ENCODE results near the gene SMIM10L2A. TPM values are rescaled to one million over a fixed set of nuclear protein-coding genes. Genes with fewer than 3 reads are reported as not detected.

The SMIM10L2A gene
- total and polyA plus RNA-seq, 2 of the 8 experiments (the other 6 are each of a cell fraction or from before 2014, with no cell fraction given), result 5.0 to 7.5 TPM

GRCh38 chrX:135403374-135403773 is 18.4 kb upstream of the SMIM10L2A start:
- no peak overlapping the region for H4K91ac ChIP-seq (replicated peaks; ENCODE audit: insufficient read length, low read length)
- no peaks in the 10 kb centered on the region for H3K36me3 ChIP-seq (ENCODE audit: control insufficient read depth in 2 of 4, insufficient read depth in 4 of 4, low read length in 3 of 4)
- no peaks in the 10 kb centered on the region for H3K27me3 ChIP-seq (replicated peaks in 1 of 4; ENCODE audit: control insufficient read depth in 3 of 4, extremely low read depth in 1 of 4, insufficient read depth in 3 of 4, low read length in 3 of 4)
- H3K9me3 ChIP-seq (ENCODE audit: insufficient read depth in 2 of 2, low read depth in 1 of 2, low read length in 1 of 2), result no peaks in the 10 kb centered on the region
- H2BK5ac ChIP-seq (ENCODE audit: low read depth, low read length), result no peak overlapping the region
- no peak overlapping the region for H3K4me2 ChIP-seq (ENCODE audit: insufficient read depth in 1 of 2, low read depth in 2 of 2, low read length in 2 of 2)
- H2AK5ac ChIP-seq (ENCODE audit: low read depth, low read length), result no peak overlapping the region
- no peak overlapping the region for H3K23ac ChIP-seq (ENCODE audit: insufficient read length)
- no peak for DNase-seq (ENCODE audit: low read depth in 1 of 2, low spot score in 2 of 2)
- H2BK20ac ChIP-seq (ENCODE audit: low read length), result no peak overlapping the region
- POLR2A ChIA-PET (ENCODE audit: partially characterized antibody), result no interaction called here
- H4K20me1 ChIP-seq (replicated peaks in 1 of 2; ENCODE audit: control insufficient read depth in 1 of 2, insufficient read depth in 2 of 2, low read length in 2 of 2), result no peaks in the 10 kb centered on the region
- H2AFZ ChIP-seq (ENCODE audit: low read length), result no peak overlapping the region
- no peaks in the 10 kb centered on the region for H3K23me2 ChIP-seq (ENCODE audit: low read depth, low read length)
- CTCF ChIA-PET (ENCODE audit: partially characterized antibody), result interaction anchor here (0.8 to 1.2 kb wide), 2 partner anchors 24 to 61 kb away, joined by 3 read pairs; no protein-coding TSS in a partner anchor
- no peak overlapping the region for H3K27ac ChIP-seq (ENCODE audit: low read depth, low read length)
- H3K4ac ChIP-seq (replicated peaks; ENCODE audit: insufficient read length, low read depth, low read length), result no peak overlapping the region
- H4K8ac ChIP-seq (ENCODE audit: extremely low read depth, insufficient read depth, low read length), result no peak overlapping the region
- H3K9ac ChIP-seq (replicated peaks in 1 of 4; ENCODE audit: extremely low read depth in 1 of 4, low read depth in 3 of 4, low read length in 3 of 4), result no peak overlapping the region
- no peak overlapping the region for H3K18ac ChIP-seq (ENCODE audit: extremely low read depth, low read length)
- no peak overlapping the region for H3K14ac ChIP-seq (ENCODE audit: insufficient read length)
- no peaks in the 10 kb centered on the region for H3K79me1 ChIP-seq (ENCODE audit: low read depth, low read length)
- H2BK12ac ChIP-seq (ENCODE audit: low read depth, low read length), result no peak overlapping the region
- H2BK120ac ChIP-seq (replicated peaks; ENCODE audit: low read depth, low read length), result no peak overlapping the region
- TF ChIP-seq KDM4A (IDR thresholded peaks at IDR 0.05; ENCODE audit: low read depth, low read length, severe bottlenecking) (no peak), SAP30 (IDR thresholded peaks at IDR 0.05; ENCODE audit: insufficient read depth, insufficient replicate concordance, low read length) (no peak), NANOG (IDR thresholded peaks at IDR 0.05; ENCODE audit: insufficient read depth, low read depth, low read length, poor library complexity, severe bottlenecking) (no peak), TAF1 (IDR thresholded peaks at IDR 0.05; ENCODE audit: low read depth, low read length) (no peak), GABPA (IDR thresholded peaks at IDR 0.05; ENCODE audit: borderline replicate concordance, insufficient read depth, low read length) (no peak), MAFK (IDR thresholded peaks at IDR 0.05; ENCODE audit: low read depth, low read length) (no peak), ASH2L (IDR thresholded peaks at IDR 0.05; ENCODE audit: low read length) (no peak), HDAC2 (IDR thresholded peaks at IDR 0.05; ENCODE audit: borderline replicate concordance in 1 of 2, low read depth in 2 of 2, low read length in 2 of 2) (no peak), POU5F1 (IDR thresholded peaks at IDR 0.05; ENCODE audit: low read depth, low read length) (no peak), SUZ12 (IDR thresholded peaks at IDR 0.05; ENCODE audit: low read length) (no peak), SIX5 (IDR thresholded peaks at IDR 0.05; ENCODE audit: low read depth, low read length) (no peak), PHF8 (conservative IDR thresholded peaks at IDR 0.05; ENCODE audit: low read depth, low read length) (no peak), BCL11A (IDR thresholded peaks at IDR 0.05; ENCODE audit: low read depth in 2 of 2, low read length in 2 of 2) (no peak), CBX5 (IDR thresholded peaks at IDR 0.05; ENCODE audit: low read depth, low read length) (no peak)
- peaks cover 0 to 2% (median 0%) of the 10 kb centered on the region in 4 experiments; a peak in 3 of 7 replicates for H3K4me1 ChIP-seq (replicated peaks in 1 of 4; ENCODE audit: control insufficient read depth in 3 of 4, insufficient read depth in 4 of 4, low read length in 3 of 4)
- no peak overlapping the region for H3K56ac ChIP-seq (replicated peaks; ENCODE audit: insufficient read length, low read depth, low read length)
- no peak for FAIRE-seq
- H3K4me3 ChIP-seq (ENCODE audit: extremely low read depth in 1 of 4, insufficient read depth in 2 of 4, low read depth in 3 of 4, low read length in 4 of 4), result no peak overlapping the region
- H3K79me2 ChIP-seq (ENCODE audit: control insufficient read depth in 1 of 2, insufficient read depth in 2 of 2, low read length in 2 of 2), result no peaks in the 10 kb centered on the region
- no peak overlapping the region for H4K5ac ChIP-seq (ENCODE audit: insufficient read length, low read depth, low read length)
- no peak overlapping the region for H2BK15ac ChIP-seq (ENCODE audit: low read length)
